Measurements from ENCODE around the gene DNAAF8.

The DNAAF8 gene

DNA sequence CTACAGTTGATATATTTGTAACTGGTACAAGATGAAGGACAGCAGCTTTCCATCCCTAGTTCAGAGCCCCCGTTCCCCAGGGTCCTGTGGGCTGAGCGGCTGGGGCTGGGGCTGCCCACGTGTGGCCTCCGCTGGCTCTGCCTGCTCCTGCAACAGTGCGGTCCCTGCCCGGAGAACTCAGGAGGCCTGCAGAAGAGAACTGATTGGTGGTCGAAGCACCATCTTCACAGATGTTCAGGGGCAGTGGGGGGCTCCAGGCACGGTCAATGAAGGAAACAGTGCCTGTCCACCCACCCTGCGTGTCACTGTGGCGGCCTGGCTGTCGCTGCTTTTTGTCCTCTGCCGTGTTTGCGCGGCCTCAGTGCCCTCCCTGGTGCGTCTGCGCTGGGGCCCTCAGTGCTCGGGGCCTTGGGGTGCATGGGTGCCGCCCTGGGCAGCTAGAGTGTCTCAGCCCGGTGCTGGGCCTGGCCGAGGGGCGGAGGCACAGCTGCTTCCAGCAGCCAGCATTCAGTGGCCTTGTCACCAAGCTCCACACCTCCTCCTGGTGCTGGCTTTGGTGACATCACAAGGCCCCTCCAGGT lies 45.2 kb upstream of the DNAAF8 start:
- H3K4me2 ChIP-seq = peak overlapping the region; percentile 99
- peaks cover 32% of the 10 kb centered on the region for H4K20me1 ChIP-seq
- H3K27me3 ChIP-seq = no peaks in the 10 kb centered on the region
- peak overlapping the region; percentile 90 for H3K27ac ChIP-seq
- H3K9ac ChIP-seq = peak overlapping the region; percentile 71
- H3K9me3 ChIP-seq = no peaks in the 10 kb centered on the region
- TF ChIP-seq Cebpa-rat (IDR thresholded peaks at IDR 0.05) = no peak
- peak overlapping the region; percentile 56 for H3K4me3 ChIP-seq
- peaks cover 29% of the 10 kb centered on the region for H3K36me3 ChIP-seq
- H3K4me1 ChIP-seq = peaks cover 77% of the 10 kb centered on the region

DNA sequence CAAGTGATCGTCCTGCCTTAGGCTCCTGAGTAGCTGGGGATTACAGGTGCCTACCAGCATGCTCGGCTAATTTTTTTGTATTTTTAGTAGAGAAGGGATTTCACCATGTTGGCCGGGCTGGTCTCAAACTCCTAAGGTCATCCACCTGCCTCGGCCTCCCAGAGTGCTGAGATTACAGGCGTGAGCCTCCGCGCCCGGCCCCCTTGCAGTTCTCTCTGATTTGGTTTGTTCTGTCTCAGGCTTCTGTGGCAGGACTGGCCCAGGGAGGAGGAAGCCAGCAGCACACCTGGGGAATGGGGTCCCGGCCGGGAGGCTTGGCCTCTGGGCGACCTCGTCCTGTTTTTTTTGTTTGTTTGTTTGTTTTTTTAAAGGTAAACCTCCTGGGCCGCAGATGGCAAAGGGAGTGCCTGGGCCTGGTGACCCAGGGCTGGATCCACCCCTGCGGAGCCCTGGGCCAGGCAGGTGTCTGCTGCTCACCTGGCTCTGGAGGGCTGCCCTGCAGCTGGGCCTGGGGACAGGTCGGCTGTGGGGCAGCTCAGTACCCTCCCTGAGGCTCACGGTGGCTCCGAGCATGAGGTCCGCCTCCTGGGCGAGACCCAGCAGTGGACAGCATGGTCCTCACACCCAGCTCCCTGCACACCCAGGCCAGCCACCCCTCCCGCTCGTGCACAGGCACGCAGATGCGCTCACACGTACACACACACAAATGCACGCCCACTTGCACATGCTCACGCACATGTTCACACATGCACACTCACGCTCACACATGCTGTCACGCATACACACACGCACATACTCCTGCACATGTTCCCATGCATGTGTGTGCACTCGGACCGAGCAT lies 44.3 kb upstream of the DNAAF8 start:
- Histone ChIP-seq H3K9ac (peak overlapping the region; percentile 71), H3K4me2 (peak overlapping the region; percentile 99), H3K9me3 (no peaks in the 10 kb centered on the region), H3K27ac (peak overlapping the region; percentile 90), H3K36me3 (peaks cover 24% of the 10 kb centered on the region), H4K20me1 (peaks cover 38% of the 10 kb centered on the region), H3K4me3 (peak overlapping the region; percentile 36; the same call in 1 of the 2 replicates), H3K4me1 (peaks cover 83% of the 10 kb centered on the region), H3K27me3 (no peaks in the 10 kb centered on the region)
- TF ChIP-seq Cebpa-rat (IDR thresholded peaks at IDR 0.05) = no peak

- H3K27me3 ChIP-seq = no peaks in the 10 kb centered on the region
These were observed 43.2 kb upstream of the DNAAF8 start for GRCh38 chr16:4690946-4691665.

DNA sequence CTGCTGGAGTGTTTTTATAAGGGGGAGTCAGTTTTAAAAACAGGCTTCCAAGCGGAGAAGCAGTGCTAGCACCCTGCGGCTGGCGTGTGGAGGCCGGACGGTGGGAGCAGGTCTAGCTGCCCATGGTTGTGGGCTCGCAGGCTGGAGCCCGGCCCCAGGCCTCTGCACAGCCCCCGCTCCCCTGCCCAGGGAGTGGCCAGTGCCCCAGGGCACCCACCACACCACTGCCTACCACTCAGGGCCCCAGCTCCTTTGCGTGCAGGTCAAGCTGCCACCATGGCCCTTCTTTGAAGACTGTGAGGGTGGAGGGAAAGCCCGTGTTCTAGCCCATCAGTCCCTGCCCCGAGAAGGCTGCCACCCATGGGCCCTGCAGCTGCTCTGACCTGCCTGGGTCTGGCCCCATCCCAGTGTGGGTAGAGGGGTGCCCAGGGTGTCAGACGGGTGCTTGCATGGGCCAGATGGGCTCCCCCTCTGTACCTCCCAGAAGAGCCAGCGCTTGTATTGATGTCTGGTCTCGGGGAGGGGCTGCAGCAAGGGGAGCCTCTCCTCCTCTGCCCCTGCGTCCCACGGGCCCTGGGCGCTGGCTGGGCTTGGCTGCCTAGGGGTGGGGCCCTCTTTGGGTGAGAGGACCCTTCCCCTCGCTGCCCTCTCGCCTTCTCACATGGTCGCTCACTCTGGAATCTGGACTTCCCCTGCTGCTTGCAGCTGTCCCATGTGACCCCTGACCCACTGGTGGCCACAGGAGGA lies 42.5 kb upstream of the DNAAF8 start:
- Histone ChIP-seq H3K9me3 (no peaks in the 10 kb centered on the region), H3K27me3 (no peaks in the 10 kb centered on the region), H3K4me3 (peak overlapping the region; percentile 84; the same call in 1 of the 2 replicates), H3K27ac (peak overlapping the region; percentile 84), H3K9ac (peak overlapping the region; percentile 75), H3K4me2 (peak overlapping the region; percentile 99), H4K20me1 (peaks cover 48% of the 10 kb centered on the region), H3K4me1 (peaks cover 83% of the 10 kb centered on the region), H3K36me3 (peaks cover 24% of the 10 kb centered on the region)
- no peak for TF ChIP-seq Cebpa-rat (IDR thresholded peaks at IDR 0.05)

More at GRCh38 chr16:4690946-4691665, 43.2 kb upstream of the DNAAF8 start:
- no peak; the same call in 1 of the 2 replicates for TF ChIP-seq Cebpa-rat (IDR thresholded peaks at IDR 0.05)
- Histone ChIP-seq H3K9ac (peak overlapping the region; percentile 75), H3K9me3 (no peaks in the 10 kb centered on the region), H3K4me1 (peaks cover 85% of the 10 kb centered on the region), H3K27ac (peak overlapping the region; percentile 84), H4K20me1 (peaks cover 41% of the 10 kb centered on the region), H3K4me3 (peak overlapping the region; percentile 84; the same call in 1 of the 2 replicates), H3K36me3 (peaks cover 24% of the 10 kb centered on the region), H3K4me2 (peak overlapping the region; percentile 99)

DNA sequence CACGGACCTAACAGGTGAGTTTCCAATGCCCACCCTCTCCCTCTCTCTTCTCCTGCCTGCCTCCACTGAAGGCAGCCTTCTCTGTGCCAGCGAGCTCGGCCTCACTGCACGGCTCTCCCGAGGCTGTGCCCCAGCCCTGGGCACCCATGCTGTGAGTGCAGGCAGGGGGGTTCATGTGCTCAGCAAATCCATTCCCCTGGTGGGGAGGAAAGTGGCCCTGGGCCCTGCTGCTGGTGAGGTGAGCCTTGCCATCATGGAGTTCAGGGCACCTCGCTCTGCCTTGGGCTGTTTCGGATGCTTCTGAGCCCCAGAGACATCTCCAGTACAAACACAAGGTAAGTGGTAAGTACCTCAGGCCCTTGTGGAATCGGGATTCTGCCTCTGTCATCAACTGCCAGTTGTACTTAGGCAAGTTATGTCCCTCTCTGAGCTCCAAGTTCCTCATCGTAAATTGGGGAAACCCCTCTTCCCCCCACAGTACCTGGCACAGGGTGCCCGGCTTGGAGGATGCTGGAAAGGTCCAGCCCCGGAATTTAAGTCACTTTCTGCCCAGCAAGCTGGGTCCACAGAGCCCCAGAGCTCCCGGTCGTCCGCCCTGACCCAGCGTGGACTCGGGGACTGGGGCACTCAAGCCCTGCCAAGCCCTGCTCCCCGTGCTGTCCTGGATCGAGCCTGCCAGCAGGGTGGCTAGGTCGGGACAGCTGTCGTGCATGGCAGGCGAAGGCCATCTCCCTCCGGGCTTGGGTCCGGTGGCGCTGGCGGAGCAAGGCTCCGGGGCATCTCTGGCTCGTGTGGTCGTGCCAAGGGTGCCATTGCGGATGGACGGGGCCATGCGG lies 41.7 kb upstream of the DNAAF8 start:
- H3K27ac ChIP-seq = peak overlapping the region; percentile 84
- H3K4me1 ChIP-seq = peaks cover 75% of the 10 kb centered on the region
- H3K4me2 ChIP-seq = peak overlapping the region; percentile 99
- peaks cover 30% of the 10 kb centered on the region for H3K36me3 ChIP-seq
- no peak for TF ChIP-seq Cebpa-rat (IDR thresholded peaks at IDR 0.05)
- H3K9me3 ChIP-seq = no peaks in the 10 kb centered on the region
- H3K4me3 ChIP-seq = peak overlapping the region; percentile 84
- H4K20me1 ChIP-seq = peaks cover 57% of the 10 kb centered on the region
- peak overlapping the region; percentile 75 for H3K9ac ChIP-seq
- no peaks in the 10 kb centered on the region for H3K27me3 ChIP-seq

DNA sequence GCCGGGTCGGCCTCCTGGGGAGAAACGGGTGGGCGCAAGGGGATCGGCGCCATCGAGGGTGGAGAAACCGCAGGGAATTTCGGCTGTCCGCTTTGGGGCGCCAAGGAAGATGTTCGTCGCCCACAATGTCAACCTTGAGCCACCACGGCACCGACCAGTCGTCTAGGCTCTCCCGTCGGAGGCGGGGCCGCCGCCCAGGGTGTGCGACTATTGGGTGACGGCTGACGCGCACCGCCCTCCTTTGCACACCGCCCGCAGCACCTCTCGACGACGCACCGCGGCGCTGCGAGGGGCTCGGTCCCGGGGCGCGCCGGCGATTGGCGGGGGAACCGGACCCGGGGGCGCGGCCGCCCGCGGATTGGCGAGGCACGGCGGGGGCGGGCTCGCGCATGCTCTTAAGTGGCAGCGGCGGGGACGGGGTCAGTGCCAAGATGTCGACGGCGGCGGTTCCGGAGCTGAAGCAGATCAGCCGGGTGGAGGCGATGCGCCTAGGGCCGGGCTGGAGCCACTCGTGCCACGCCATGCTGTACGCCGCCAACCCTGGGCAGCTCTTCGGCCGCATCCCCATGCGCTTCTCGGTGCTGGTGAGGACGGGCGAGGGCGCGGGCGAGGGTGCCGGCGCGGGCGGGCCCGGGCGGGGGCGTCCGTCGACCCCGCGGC lies 40.9 kb upstream of the DNAAF8 start, which contains the start of gene NUDT16L1:
TSS of gene NUDT16L1 (plus strand) at position 267 of the 660 bp plus-strand sequence. CDS start at position 432, 165 bp downstream.
- Histone ChIP-seq H3K9ac (peak within 1 kb of the TSS; percentile 94), H3K27me3 (no peaks in the 10 kb centered on the region), H3K4me1 (peaks cover 67% of the 10 kb centered on the region), H3K27ac (peak within 1 kb of the TSS; percentile 92), H3K36me3 (peaks cover 37% of the 10 kb centered on the region), H3K4me2 (peak within 1 kb of the TSS; percentile 99), H3K9me3 (no peaks in the 10 kb centered on the region), H4K20me1 (peaks cover 57% of the 10 kb centered on the region), H3K4me3 (peak within 1 kb of the TSS; percentile 84)
- no peak for TF ChIP-seq Cebpa-rat (IDR thresholded peaks at IDR 0.05)

DNA sequence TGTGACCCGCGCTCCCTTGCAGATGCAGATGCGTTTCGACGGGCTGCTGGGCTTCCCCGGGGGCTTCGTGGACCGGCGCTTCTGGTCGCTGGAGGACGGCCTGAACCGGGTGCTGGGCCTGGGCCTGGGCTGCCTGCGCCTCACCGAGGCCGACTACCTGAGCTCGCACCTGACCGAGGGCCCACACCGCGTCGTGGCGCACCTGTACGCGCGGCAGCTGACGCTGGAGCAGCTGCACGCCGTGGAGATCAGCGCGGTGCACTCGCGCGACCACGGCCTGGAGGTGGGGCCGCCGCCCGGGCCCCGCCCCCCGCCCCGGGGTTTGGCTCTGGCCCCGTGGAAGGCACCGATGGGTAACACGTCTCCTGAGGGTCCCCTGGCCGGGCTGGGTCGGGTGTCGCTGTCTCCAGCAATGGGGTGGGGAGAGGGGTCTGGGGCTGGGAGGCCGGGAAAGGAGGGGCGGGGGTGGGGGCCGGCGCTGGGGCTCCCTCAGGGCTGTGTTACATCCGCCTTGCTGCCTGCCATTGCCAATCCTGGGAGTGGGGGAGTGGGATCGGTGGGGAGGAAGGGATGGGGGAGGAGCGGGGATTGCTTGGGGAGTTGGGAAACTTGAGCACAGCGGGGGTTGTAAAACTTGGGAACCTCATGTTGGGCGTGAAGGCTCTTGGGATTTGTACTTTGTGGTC lies 40.2 kb upstream of the DNAAF8 start:
- TF ChIP-seq Cebpa-rat (IDR thresholded peaks at IDR 0.05) = no peak
- H3K4me3 ChIP-seq = peak overlapping the region; percentile 84
- peak overlapping the region; percentile 92 for H3K27ac ChIP-seq
- peaks cover 51% of the 10 kb centered on the region for H4K20me1 ChIP-seq
- H3K27me3 ChIP-seq = no peaks in the 10 kb centered on the region
- peaks cover 42% of the 10 kb centered on the region for H3K36me3 ChIP-seq
- H3K9ac ChIP-seq = peak overlapping the region; percentile 94
- H3K4me2 ChIP-seq = peak overlapping the region; percentile 90
- H3K4me1 ChIP-seq = peaks cover 60% of the 10 kb centered on the region
- H3K9me3 ChIP-seq = no peaks in the 10 kb centered on the region
